Pancreas (tissue), 10 donors: ENCODE data around the gene UBA52. TPM values are rescaled to one million over a fixed set of nuclear protein-coding genes. Genes with fewer than 3 reads are reported as not detected.

Source experiments
- ATAC-seq, 4 donors: fragments of 200-7000 bp; cut with Tn5 transposase; one replicate each; pipeline versions ENCODE4 v1.8.0 to v1.9.1; 2020; ENCODE audit warnings: mild to moderate bottlenecking in 4 of 4, moderate library complexity in 4 of 4
- DNase-seq, 6 donors: peaks; one replicate each; pipeline ENCODE4 v3.0.0-alpha.2; 2020
- FAIRE-seq: peaks from 2 replicates; lab custom pipeline; 2012; peaks lifted over from hg19 to GRCh38; lab: Jason Lieb, UNC
- H3K27ac ChIP-seq, 4 donors: fragments of 200-600 bp; sonication (generic); 1 replicate in 3 of 4; 2 replicates in 1 of 4; pipeline versions ENCODE4 v1.5.0 to v1.8.0; 2020
- H3K27me3 ChIP-seq, 4 donors: fragments of 200-600 bp; one replicate each; pipeline ENCODE4 v1.8.0; 2021
- H3K36me3 ChIP-seq, 3 donors: fragments of 200-600 bp; sonication (generic) in 1 of 3; one replicate each; pipeline versions ENCODE4 v1.5.0 to v1.8.0; 2020 to 2021
- H3K4me1 ChIP-seq, 3 donors: fragments of 200-600 bp; one replicate each; pipeline ENCODE4 v1.8.0; 2021
- H3K4me3 ChIP-seq, 4 donors: fragments of 200-600 bp; sonication (generic) in 2 of 4; one replicate each; pipeline versions ENCODE4 v1.5.0 to v1.8.0; 2020 to 2021
- H3K9me3 ChIP-seq, 4 donors: fragments of 200-600 bp; one replicate each; pipeline ENCODE4 v1.8.0; 2021
- WGBS, 2 donors: extraction: QIAGEN DNeasy Blood & Tissue Kit; methylation state at CpG; one replicate each; pipeline ENCODE4 v1.1.7; 2013; 5-methylcytosine and 5-hydroxymethylcytosine counted together
- intact Hi-C, 3 donors: fragments of 100-400 bp; cut with DNase I; formaldehyde crosslinking; loops; one replicate each; pipeline versions ENCODE4 v1.11.1 to v1.14.2; 2022
- polyA plus RNA-seq, 2 donors: library from polyadenylated mRNA; stranded (reverse); fragments of 200-250 nt; gene quantifications; one replicate each; pipeline ENCODE4 v1.2.3, GENCODE V29; 2013
- total RNA-seq, 6 donors: library from RNA; stranded (reverse); fragmentation: NEBNext Ultra II Directional in 4 of 6; extraction: Animal tissue kit (Norgen Biotek cat#: 25700) in 4 of 6; gene quantifications; one replicate each; pipeline versions ENCODE4 v1.2.1 to v1.2.4, GENCODE V29; 2021 to 2023
- TF ChIP-seq, protein P1 (sequence below), 4 donors: fragments of 200-600 bp; sonication (generic) in 3 of 4; IDR thresholded peaks; one replicate each; pipeline versions ENCODE4 v1.5.0 to v1.8.0; 2021; ENCODE audit warnings: antibody characterized with exemption in 4 of 4
- donor health status: healthy with polysubstance abuse.
- donor health status: DM: no; HTN: no; CAD: no; lungs with moderate emphysema.
- donor health status: DM: no; HTN: no; CAD: no.
- donor health status: control.
- donor health status: control.
- donor health status: Bipolar disorder and iron deficiency.
- donor health status: DM: yes; HTN: yes; CAD: no.
- donor health status: DM: no; HTN: no; CAD: no.
- donor health status: DM: no; HTN: no; CAD: no.
- donor health status: DM: yes; HTN: yes; CAD: no.

The UBA52 gene
- total and polyA plus RNA-seq, 8 donors = 402 to 838 (median 674) TPM

DNA sequence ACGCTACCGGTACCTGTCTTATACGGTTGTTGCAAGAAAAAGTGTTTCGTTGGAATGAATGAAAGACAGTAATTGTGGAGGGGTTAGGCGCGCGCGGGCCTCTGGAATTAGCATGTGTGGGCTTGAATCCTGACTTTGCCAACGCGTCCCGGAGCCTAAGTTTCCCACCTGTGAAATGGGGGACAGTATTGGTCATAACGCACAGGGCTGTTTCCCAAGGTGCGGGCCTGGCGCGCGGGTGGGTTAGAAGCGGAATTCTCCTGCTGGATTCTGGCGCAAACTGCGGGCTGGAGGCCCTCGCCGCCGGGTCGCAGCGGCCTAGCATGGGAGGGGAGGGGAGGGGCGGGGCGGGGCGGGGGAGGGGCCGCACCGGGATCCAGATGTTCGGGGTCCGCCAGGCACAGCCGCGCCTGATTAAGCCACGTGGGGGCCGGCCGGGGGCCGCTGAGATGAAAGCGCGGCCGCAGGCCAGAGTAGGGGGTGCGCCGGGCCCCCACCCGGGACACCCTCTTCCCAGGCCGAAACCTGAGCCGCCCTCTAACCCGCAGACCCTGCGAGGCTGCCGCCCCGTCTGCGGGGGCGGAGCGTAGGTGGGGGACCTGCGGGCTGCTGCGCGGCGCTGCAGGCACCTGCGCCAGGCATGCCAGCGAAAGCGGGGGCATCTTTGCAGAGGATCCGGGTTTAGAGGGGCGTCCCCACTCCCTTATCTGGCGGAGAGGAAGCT lies 39.8 kb downstream of the UBA52 start:
- Histone ChIP-seq H3K36me3 (no peaks in the 10 kb centered on the region), H3K27me3 (peaks cover 0 to 23% (median 7%) of the 10 kb centered on the region in 4 donors), H3K27ac (no peak overlapping the region), H3K9me3 (no peaks in the 10 kb centered on the region), H3K4me3 (peak overlapping the region in 1 of 4 donors; percentile 20), H3K4me1 (peaks cover 0 to 12% (median 0%) of the 10 kb centered on the region in 3 donors)
- DNase-seq = no peak
- 4 to 5% methylated on average over 37 to 62 of the region's 62 CpGs for WGBS, 2 donors
- FAIRE-seq = no peak
- intact Hi-C loops = no loop called here
- TF ChIP-seq, protein P1, sequence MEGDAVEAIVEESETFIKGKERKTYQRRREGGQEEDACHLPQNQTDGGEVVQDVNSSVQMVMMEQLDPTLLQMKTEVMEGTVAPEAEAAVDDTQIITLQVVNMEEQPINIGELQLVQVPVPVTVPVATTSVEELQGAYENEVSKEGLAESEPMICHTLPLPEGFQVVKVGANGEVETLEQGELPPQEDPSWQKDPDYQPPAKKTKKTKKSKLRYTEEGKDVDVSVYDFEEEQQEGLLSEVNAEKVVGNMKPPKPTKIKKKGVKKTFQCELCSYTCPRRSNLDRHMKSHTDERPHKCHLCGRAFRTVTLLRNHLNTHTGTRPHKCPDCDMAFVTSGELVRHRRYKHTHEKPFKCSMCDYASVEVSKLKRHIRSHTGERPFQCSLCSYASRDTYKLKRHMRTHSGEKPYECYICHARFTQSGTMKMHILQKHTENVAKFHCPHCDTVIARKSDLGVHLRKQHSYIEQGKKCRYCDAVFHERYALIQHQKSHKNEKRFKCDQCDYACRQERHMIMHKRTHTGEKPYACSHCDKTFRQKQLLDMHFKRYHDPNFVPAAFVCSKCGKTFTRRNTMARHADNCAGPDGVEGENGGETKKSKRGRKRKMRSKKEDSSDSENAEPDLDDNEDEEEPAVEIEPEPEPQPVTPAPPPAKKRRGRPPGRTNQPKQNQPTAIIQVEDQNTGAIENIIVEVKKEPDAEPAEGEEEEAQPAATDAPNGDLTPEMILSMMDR (IDR thresholded peaks at IDR 0.05) = no peak
- peak in 3 of 4 donors; percentile 22 to 38 (median 32) for ATAC-seq

DNA sequence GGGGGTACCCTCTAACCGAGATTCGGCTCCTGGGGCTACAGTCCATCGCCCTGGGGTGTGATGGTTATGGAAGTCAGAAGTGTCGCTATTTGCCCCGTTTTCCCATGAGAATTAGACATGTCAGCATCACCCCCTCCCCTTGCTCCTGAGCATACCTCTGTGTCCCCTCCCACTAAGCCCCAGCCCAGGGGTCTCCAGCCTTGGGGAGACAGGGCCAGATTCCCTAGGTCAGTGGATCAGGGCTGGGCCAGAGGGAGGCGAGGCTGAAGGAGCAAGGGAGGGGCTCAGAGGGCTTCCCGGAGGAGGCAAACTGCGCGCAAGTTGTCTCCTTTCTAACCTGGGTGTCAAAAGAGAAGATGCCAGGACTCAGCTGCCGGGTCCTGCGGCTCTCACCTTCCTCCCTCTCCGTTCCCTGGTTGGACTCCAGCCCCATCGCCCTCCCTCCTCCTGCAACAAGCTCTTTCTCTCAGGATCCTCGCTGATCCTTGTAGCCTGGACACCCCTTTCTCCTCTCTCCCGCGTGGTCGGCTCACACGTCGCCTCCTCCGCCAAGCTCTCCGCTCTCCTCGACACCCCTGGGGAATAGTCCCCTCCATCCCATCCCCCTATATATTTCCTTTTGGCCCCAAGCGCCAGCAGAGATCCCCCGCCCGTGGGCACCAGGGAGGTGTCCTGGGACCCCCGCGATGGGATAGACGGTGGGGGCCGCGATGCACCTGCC lies 40.6 kb downstream of the UBA52 start:
- H3K4me3 ChIP-seq = peak overlapping the region in 2 of 4 donors; percentile 27 to 49
- peak in 3 of 4 donors; percentile 10 to 21 (median 14) for ATAC-seq
- H3K36me3 ChIP-seq = no peaks in the 10 kb centered on the region
- H3K27me3 ChIP-seq = peaks cover 0 to 23% (median 7%) of the 10 kb centered on the region in 4 donors
- 2 to 3% methylated on average over 30 of the region's 30 CpGs for WGBS, 2 donors
- TF ChIP-seq, protein P1 (IDR thresholded peaks at IDR 0.05) = no peak
- no peak for DNase-seq
- intact Hi-C loops = no loop called here
- no peak for FAIRE-seq
- H3K27ac ChIP-seq = no peak overlapping the region
- peaks cover 0 to 12% (median 0%) of the 10 kb centered on the region in 3 donors for H3K4me1 ChIP-seq
- no peaks in the 10 kb centered on the region for H3K9me3 ChIP-seq

DNA sequence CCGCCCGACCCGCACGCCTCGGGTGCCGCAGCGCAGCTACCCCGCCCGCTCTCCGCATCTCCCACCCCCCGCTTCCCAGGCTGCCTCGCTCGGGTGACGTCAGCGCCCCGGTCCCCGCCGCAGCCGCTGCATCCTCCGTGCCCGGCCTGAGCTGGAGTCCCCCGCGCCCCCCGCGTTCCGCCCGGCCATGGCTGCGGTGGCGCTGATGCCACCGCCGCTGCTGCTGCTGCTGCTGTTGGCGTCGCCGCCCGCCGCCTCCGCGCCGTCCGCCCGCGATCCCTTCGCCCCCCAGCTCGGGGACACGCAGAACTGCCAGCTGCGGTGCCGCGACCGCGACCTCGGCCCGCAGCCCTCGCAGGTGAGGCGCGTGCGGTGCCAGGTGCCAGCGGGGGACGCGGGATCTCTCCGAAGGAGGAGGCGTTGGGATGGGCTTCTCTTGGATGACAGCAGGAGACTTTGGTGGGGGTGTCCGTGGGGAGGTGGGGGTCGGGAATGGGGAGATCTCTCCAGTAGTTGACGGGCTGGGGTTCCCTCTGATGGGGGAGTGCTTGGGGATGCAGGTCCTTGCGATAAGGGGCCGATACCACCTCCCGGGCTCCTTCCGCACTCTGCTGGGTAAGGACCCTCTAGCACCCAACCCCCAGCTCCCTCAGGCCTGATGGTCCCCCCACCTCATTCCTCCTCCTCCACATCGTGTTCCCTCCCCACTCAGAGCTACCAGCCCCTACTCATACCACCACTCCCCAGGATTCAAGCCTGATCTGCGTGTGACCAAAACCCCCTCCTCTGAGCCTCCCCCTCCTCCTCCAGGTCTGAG lies 41.3 kb downstream of the UBA52 start, which contains the start of gene TMEM59L:
TSS of gene TMEM59L (plus strand) at position 99 of the 817 bp plus-strand sequence. CDS start at position 188, 89 bp downstream.
- Histone ChIP-seq H3K4me1 (peaks cover 0 to 7% (median 0%) of the 10 kb centered on the region in 3 donors), H3K36me3 (no peaks in the 10 kb centered on the region), H3K9me3 (no peaks in the 10 kb centered on the region), H3K4me3 (peak within 1 kb of the TSS in 2 of 4 donors; percentile 27 to 49), H3K27ac (no peak within 1 kb of the TSS), H3K27me3 (peaks cover 0 to 17% (median 7%) of the 10 kb centered on the region in 4 donors)
- TF ChIP-seq, protein P1 (IDR thresholded peaks at IDR 0.05) = no peak
- peak in 2 of 6 donors; percentile 54 to 61 for DNase-seq
- FAIRE-seq = no peak
- intact Hi-C loops = no loop called here
- ATAC-seq = peak; percentile 55 to 74 (median 66)
- WGBS, 2 donors = 3% methylated on average over 55 to 70 of the region's 70 CpGs

DNA sequence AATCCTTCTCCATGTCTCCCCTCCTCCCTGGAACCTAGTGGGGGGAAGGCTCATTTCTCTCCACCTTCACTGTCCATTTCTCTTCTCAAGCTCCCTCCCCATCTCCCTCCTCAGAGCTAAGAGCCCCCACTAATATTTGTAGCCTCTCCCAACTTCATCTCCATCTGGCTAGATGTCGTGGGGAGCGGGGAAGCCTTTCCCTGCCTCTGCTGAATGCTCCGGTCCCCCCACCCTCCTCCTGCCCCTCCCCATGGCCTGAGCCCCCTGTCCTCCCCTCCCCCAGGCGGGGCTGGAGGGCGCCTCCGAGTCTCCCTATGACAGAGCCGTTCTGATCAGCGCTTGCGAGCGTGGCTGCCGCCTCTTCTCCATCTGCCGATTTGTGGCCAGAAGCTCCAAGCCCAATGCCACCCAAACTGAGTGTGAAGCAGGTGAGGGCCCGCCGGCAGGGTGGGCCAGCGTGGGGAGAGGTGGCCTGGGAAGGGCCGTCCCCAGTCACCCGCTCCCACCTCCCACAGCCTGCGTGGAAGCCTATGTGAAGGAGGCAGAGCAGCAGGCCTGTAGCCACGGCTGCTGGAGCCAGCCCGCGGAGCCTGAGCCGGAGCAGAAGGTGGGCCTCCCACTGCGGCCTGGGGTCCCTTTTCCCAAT lies 42.1 kb downstream of the UBA52 start:
- no peaks in the 10 kb centered on the region for H3K36me3 ChIP-seq
- FAIRE-seq = no peak
- H3K27me3 ChIP-seq = peaks cover 0 to 14% (median 6%) of the 10 kb centered on the region in 4 donors
- WGBS, 2 donors = 34 to 36% methylated on average over 23 of the region's 23 CpGs
- no peak overlapping the region for H3K4me3 ChIP-seq
- DNase-seq = peak in 1 of 6 donors; percentile 24
- intact Hi-C loops = no loop called here
- TF ChIP-seq, protein P1 (IDR thresholded peaks at IDR 0.05) = no peak
- ATAC-seq = peak in 1 of 4 donors; percentile 17
- H3K9me3 ChIP-seq = no peaks in the 10 kb centered on the region
- H3K27ac ChIP-seq = no peak overlapping the region
- peaks cover 0 to 7% (median 0%) of the 10 kb centered on the region in 3 donors for H3K4me1 ChIP-seq
